Measurements from ENCODE around the gene VIL1.

Gene VIL1

DNA sequence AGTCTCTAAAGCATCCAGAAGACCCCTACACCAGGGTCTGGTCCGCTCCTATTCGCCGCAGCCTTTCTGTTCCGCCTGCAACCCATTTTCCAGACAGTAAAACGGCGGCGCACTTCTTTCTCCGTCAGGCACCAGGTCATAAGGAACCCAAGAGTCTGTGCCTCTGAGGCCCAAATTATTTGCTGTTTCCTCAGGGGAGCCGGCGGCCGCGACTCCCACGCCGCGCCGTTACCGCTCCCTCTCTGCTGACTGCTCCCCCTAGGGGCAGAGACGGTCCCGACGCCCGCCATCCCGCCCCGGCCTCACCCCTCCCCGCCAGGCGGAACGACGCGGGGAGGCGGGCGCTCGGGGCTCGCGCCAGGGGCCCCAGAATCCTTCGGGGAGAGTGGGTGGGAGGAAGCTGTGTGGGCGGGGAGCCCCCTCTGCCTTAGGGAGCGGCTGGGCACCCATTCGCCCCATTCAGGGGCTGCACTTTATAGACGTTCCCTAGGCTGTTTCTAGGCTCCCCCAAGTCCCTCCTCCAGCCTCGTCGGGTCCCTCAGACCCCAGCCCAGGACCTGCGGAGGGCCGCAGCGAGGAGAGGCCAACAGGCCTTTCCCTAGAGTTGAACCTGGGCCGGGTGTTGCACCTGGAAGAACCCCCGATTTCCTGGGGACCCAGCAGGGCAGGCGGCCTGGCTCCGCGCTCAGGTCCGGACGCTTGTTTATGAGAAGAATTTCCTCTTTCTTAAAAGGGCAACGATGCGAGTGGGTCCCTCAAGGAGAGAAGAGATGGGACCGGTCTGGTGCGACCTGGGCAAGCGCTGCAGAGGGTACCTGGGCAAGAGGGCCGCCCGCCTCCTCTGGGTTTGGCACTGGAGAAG, 22.9 kb upstream of the VIL1 start:
- H3K27me3 ChIP-seq (ENCODE audit: control insufficient read depth, insufficient read depth, low read length) = peaks cover 40% of the 10 kb centered on the region
- peak overlapping the region; percentile 85 for H3K9ac ChIP-seq (ENCODE audit: low read depth, low read length)
- H3K9me3 ChIP-seq (ENCODE audit: control insufficient read depth, insufficient read depth, low read length) = no peaks in the 10 kb centered on the region
- H3K36me3 ChIP-seq (ENCODE audit: control insufficient read depth, insufficient read depth, low read length) = no peaks in the 10 kb centered on the region
- H3K4me1 ChIP-seq (ENCODE audit: control insufficient read depth, insufficient read depth, low read length) = peaks cover 4% of the 10 kb centered on the region
- peak overlapping the region; percentile 90 for H3K4me3 ChIP-seq (ENCODE audit: low read depth, low read length)

DNA sequence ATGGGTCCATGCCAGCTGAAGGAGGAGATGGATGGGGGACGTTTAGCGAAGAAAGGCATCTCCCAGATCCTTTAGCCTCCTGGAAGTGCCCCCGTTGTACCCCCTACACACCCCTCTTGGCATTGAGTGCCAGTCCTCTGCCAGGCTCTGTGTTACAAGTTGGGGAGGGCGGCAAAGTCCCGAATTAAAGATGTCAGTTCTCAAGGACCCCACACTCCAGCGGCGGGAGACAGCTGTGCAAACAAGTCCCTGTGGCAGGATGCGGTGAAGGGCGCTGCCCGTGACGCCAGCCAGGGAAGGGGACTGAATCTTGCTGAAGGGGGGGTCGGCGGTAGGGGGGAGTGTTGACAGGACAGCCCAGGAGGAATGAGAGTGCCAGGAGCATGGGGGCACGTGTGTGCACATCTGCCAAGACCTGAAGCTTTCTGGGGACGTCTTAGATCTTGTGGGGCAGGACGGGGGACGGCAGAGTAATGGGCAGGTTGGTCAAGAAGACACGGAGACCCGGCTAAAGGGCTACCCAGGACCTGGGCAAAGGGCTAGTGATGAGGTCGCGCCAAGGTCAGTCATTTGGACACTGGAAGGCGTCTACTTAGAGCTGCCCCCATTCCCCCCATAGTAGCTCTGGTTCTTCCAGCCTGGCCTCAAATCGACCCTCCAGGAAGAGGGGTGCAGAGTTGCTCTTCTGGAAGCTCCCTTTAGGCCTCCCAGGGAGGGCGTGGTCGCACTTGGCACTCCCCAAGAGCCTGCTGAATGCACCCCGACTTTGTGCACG, 22.0 kb upstream of the VIL1 start:
- H3K4me3 ChIP-seq (ENCODE audit: low read depth, low read length) = peak overlapping the region; percentile 90
- no peaks in the 10 kb centered on the region for H3K9me3 ChIP-seq (ENCODE audit: control insufficient read depth, insufficient read depth, low read length)
- H3K4me1 ChIP-seq (ENCODE audit: control insufficient read depth, insufficient read depth, low read length) = peaks cover 4% of the 10 kb centered on the region
- H3K27me3 ChIP-seq (ENCODE audit: control insufficient read depth, insufficient read depth, low read length) = peaks cover 40% of the 10 kb centered on the region
- H3K36me3 ChIP-seq (ENCODE audit: control insufficient read depth, insufficient read depth, low read length) = no peaks in the 10 kb centered on the region
- H3K9ac ChIP-seq (ENCODE audit: low read depth, low read length) = no peak overlapping the region

GRCh38 chr2:218397463-218397819, 21.5 kb upstream of the VIL1 start:
- Histone ChIP-seq H3K4me1 (ENCODE audit: control insufficient read depth, insufficient read depth, low read length) (peaks cover 4% of the 10 kb centered on the region), H3K36me3 (ENCODE audit: control insufficient read depth, insufficient read depth, low read length) (no peaks in the 10 kb centered on the region), H3K9ac (ENCODE audit: low read depth, low read length) (no peak overlapping the region), H3K27me3 (ENCODE audit: control insufficient read depth, insufficient read depth, low read length) (peaks cover 40% of the 10 kb centered on the region), H3K9me3 (ENCODE audit: control insufficient read depth, insufficient read depth, low read length) (no peaks in the 10 kb centered on the region), H3K4me3 (ENCODE audit: low read depth, low read length) (peak overlapping the region; percentile 90)

- Histone ChIP-seq H3K9ac (ENCODE audit: low read depth, low read length) (no peak overlapping the region), H3K27me3 (ENCODE audit: control insufficient read depth, insufficient read depth, low read length) (peaks cover 40% of the 10 kb centered on the region), H3K9me3 (ENCODE audit: control insufficient read depth, insufficient read depth, low read length) (no peaks in the 10 kb centered on the region), H3K36me3 (ENCODE audit: control insufficient read depth, insufficient read depth, low read length) (no peaks in the 10 kb centered on the region), H3K4me1 (ENCODE audit: control insufficient read depth, insufficient read depth, low read length) (peaks cover 4% of the 10 kb centered on the region), H3K4me3 (ENCODE audit: low read depth, low read length) (peak overlapping the region; percentile 90)
These were observed 21.0 kb upstream of the VIL1 start for GRCh38 chr2:218397820-218398436.

GRCh38 chr2:218398437-218399390, 20.2 kb upstream of the VIL1 start:
- Histone ChIP-seq H3K27me3 (ENCODE audit: control insufficient read depth, insufficient read depth, low read length) (peaks cover 40% of the 10 kb centered on the region), H3K9ac (ENCODE audit: low read depth, low read length) (peak overlapping the region; percentile 54), H3K9me3 (ENCODE audit: control insufficient read depth, insufficient read depth, low read length) (no peaks in the 10 kb centered on the region), H3K36me3 (ENCODE audit: control insufficient read depth, insufficient read depth, low read length) (no peaks in the 10 kb centered on the region), H3K4me3 (ENCODE audit: low read depth, low read length) (peak overlapping the region; percentile 90), H3K4me1 (ENCODE audit: control insufficient read depth, insufficient read depth, low read length) (peaks cover 4% of the 10 kb centered on the region)

GRCh38 chr2:218399391-218400166, 19.3 kb upstream of the VIL1 start, which contains the start of gene CTDSP1:
Gene CTDSP1 (plus strand): TSS chr2:218399868. CDS start chr2:218400091, 223 bp downstream.
- H3K9ac ChIP-seq (ENCODE audit: low read depth, low read length) = peak within 1 kb of the TSS; percentile 54
- no peaks in the 10 kb centered on the region for H3K9me3 ChIP-seq (ENCODE audit: control insufficient read depth, insufficient read depth, low read length)
- peaks cover 33% of the 10 kb centered on the region for H3K27me3 ChIP-seq (ENCODE audit: control insufficient read depth, insufficient read depth, low read length)
- H3K36me3 ChIP-seq (ENCODE audit: control insufficient read depth, insufficient read depth, low read length) = peaks cover 5% of the 10 kb centered on the region
- H3K4me3 ChIP-seq (ENCODE audit: low read depth, low read length) = peak within 1 kb of the TSS; percentile 63
- peaks cover 2% of the 10 kb centered on the region for H3K4me1 ChIP-seq (ENCODE audit: control insufficient read depth, insufficient read depth, low read length)

- peaks cover 28% of the 10 kb centered on the region for H3K27me3 ChIP-seq (ENCODE audit: control insufficient read depth, insufficient read depth, low read length)
- H3K4me1 ChIP-seq (ENCODE audit: control insufficient read depth, insufficient read depth, low read length) = peaks cover 4% of the 10 kb centered on the region
- no peak overlapping the region for H3K9ac ChIP-seq (ENCODE audit: low read depth, low read length)
- H3K36me3 ChIP-seq (ENCODE audit: control insufficient read depth, insufficient read depth, low read length) = peaks cover 6% of the 10 kb centered on the region
- H3K4me3 ChIP-seq (ENCODE audit: low read depth, low read length) = peak overlapping the region; percentile 63
- H3K9me3 ChIP-seq (ENCODE audit: control insufficient read depth, insufficient read depth, low read length) = no peaks in the 10 kb centered on the region
These were observed 18.6 kb upstream of the VIL1 start for GRCh38 chr2:218400167-218400929.

DNA sequence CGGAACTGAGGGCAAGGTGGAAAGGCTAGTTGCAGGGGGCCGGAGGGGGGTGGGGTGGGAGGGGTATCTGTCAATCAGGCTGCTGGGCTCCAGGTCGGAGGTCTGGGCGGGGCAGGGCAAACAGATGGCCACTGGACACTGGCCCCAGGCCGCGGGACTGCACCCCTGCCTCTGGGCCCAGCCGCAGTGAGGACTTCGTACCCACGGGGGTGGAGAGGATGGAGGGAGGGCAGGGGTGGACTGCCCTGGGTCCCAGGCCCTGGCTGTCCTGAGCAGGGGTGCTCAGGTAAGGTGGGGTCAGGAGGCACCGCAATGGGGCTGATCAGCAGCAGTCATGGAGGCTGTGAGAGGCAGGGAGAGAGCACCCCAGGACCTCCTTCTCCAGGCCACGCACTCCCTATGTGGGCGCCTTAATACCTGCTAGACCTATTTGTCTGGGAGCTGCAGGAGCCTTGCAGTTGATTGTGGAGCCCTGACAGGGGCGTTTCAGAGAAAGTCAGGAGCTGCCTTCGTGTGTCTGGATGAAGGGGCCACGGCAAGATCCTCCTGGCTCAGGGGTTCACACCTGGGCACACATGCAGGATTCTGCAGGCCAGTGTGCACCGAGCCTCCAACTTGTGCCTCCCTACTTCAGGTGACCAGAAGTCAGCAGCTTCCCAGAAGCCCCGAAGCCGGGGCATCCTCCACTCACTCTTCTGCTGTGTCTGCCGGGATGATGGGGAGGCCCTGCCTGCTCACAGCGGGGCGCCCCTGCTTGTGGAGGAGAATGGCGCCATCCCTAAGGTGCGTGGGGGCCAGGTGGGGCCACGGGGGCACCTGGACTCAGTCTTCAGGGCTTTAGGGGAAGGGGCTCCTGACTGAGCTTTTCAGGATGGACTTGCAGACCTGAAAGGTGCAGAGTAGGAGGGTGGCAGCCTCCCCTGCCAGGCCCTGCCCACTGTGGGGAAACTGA, 17.7 kb upstream of the VIL1 start:
- peaks cover 4% of the 10 kb centered on the region for H3K4me1 ChIP-seq (ENCODE audit: control insufficient read depth, insufficient read depth, low read length)
- H3K4me3 ChIP-seq (ENCODE audit: low read depth, low read length) = peak overlapping the region; percentile 63
- peaks cover 6% of the 10 kb centered on the region for H3K36me3 ChIP-seq (ENCODE audit: control insufficient read depth, insufficient read depth, low read length)

DNA sequence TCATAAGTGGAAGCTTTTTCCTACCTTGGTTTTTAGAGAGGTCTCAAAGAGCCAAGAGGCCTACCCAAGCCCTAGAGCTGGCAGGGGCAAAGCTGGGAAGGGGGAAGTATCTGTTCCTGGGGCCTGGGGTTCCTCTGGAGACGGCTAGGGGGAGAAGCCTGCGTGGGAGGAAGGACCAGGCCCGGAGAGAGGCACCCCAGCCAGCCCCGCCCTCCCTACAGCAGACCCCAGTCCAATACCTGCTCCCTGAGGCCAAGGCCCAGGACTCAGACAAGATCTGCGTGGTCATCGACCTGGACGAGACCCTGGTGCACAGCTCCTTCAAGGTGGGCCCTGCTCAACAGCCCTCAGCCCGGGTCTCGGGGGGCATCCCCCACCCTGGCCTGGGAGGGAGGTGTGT, 17.0 kb upstream of the VIL1 start:
- no peak overlapping the region for H3K9ac ChIP-seq (ENCODE audit: low read depth, low read length)
- no peak overlapping the region for H3K4me3 ChIP-seq (ENCODE audit: low read depth, low read length)
- H3K36me3 ChIP-seq (ENCODE audit: control insufficient read depth, insufficient read depth, low read length) = peaks cover 6% of the 10 kb centered on the region
- H3K9me3 ChIP-seq (ENCODE audit: control insufficient read depth, insufficient read depth, low read length) = no peaks in the 10 kb centered on the region
- peaks cover 22% of the 10 kb centered on the region for H3K27me3 ChIP-seq (ENCODE audit: control insufficient read depth, insufficient read depth, low read length)
- peaks cover 4% of the 10 kb centered on the region for H3K4me1 ChIP-seq (ENCODE audit: control insufficient read depth, insufficient read depth, low read length)

More for the DNA sequence above, 17.7 kb upstream of the VIL1 start:
- H3K9ac ChIP-seq (ENCODE audit: low read depth, low read length) = no peak overlapping the region
- no peaks in the 10 kb centered on the region for H3K9me3 ChIP-seq (ENCODE audit: control insufficient read depth, insufficient read depth, low read length)
- peaks cover 28% of the 10 kb centered on the region for H3K27me3 ChIP-seq (ENCODE audit: control insufficient read depth, insufficient read depth, low read length)
